GM12872 (cell line): ENCODE data around the gene DPM2.

ENCODE experiments used
- CTCF ChIP-seq: IDR thresholded peaks from 3 replicates; pipeline ENCODE4 v1.5.1; 2011; ENCODE audit warnings: low read depth, mild to moderate bottlenecking, low read length, moderate library complexity; ENCODE audit not compliant: insufficient read depth

The DPM2 gene

GRCh38 chr9:127899128-127899943, 38.3 kb downstream of the DPM2 start, which contains the start of gene ST6GALNAC6:
TSS of gene ST6GALNAC6 (minus strand) at chr9:127899603. CDS start at chr9:127897981, 1,622 bp downstream.
- TF ChIP-seq CTCF = 0 out of 3 replicates have a peak, but pooled peaks have one; percentile 4

DNA sequence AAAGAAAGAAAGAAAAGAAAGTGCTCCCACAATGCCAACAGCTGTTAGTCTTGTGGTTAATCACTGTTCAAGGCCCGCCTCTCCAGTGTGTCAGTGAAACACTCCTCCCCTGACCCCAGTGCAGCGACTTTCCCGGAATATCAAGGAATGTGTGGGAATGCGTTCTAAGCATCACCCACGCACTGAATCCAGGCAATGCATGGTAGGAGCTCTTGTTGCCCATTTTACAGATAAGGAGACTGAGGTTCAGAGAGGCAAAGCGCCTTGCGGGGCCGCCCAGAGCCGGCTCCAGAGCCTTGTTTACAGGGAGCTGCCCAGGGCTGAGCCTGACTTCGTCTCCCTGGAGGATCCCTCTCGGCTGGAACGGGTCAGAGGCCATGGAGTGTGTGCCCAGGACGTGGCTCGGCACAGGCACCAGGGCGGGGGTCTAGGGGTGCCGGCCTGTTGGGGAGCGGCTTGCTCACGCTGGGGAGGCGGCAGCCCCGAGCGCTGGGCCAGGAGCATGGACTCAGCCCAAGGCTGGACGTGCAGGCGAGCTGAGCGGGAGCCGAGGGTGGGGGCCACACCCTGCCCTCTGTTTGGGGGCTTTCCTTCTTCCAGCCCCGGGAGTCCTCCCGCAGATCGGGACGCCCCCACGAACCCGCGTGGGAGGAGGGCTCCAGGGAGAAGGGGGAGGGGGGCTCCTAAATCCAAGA, 39.1 kb downstream of the DPM2 start:
- no peak for TF ChIP-seq CTCF

DNA sequence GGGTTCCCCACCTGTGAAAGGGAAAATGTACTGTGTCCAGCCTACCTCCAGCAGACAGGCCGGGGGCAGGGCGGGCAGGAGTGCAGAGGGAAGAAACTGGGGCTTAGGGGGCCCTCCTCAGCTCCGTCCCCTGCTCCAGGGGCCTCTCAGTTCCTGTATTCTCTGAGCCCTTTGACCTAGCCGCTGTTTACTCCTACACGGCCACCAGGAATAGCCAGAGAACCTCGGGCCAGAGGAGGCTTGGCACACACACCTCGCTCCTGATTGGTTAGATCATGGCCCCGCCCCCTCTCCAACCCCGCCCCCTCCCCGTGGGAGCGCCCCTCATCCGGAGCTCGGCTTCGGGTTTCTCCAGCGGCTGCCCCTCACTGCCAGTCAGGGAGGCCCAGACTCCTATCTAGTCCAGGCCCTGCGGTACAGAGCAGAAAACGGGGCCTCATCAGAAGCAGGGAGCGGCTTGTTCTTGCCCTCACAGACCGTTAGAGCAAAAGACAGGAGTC, 40.4 kb downstream of the DPM2 start:
- no peak for TF ChIP-seq CTCF

GRCh38 chr9:127896395-127897192, 41.1 kb downstream of the DPM2 start:
- no peak for TF ChIP-seq CTCF

- TF ChIP-seq CTCF = no peak
Observed at GRCh38 chr9:127895811-127896210, 41.8 kb downstream of the DPM2 start.

- TF ChIP-seq CTCF = no peak
Observed at GRCh38 chr9:127893392-127893791, 44.3 kb downstream of the DPM2 start.

DNA sequence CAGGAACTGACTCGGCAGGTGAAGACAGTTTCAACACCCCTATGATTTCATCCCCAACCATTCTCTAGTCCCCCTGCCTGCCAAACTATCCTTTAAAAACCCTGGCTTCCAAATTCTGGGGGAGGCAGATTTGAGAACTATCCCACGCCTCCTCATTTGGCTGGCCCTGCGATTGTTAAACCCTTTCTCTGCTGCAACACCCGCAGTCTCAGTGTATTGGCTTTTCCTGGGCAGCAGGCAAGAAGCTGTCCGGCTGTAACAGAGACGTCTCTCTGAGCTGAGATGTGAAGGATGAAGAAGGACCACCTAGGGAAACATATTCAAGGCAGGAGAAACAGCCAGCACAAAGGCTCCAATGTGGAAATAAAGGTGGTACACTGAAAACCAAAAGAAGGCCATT, 44.8 kb downstream of the DPM2 start:
- no peak for TF ChIP-seq CTCF
